Measurements from ENCODE around the gene RPGRIP1.
"Not testable (repeated sequence)": the region's sequence is repeated elsewhere in the genome, so short reads cannot be mapped to it uniquely, and the experiment has no call there.

The RPGRIP1 gene

GRCh38 chr14:21278632-21279031 lies 1.3 kb upstream of the RPGRIP1 start:
- H3K4me3 ChIP-seq (replicated peaks; ENCODE audit: low read depth, low read length) = no peak overlapping the region
- DNase-seq (ENCODE audit: extremely low read depth, low read depth) = no peak
- TF ChIP-seq CTCF (IDR thresholded peaks at IDR 0.05; ENCODE audit: low read depth, low read length, missing control alignments) = no peak

GRCh38 chr14:21281917-21282316 lies 2.0 kb downstream of the RPGRIP1 start:
- H3K4me3 ChIP-seq (replicated peaks; ENCODE audit: low read depth, low read length); DNase-seq (ENCODE audit: extremely low read depth, low read depth): not testable (repeated sequence)

- H3K4me3 ChIP-seq (replicated peaks; ENCODE audit: low read depth, low read length); DNase-seq (ENCODE audit: extremely low read depth, low read depth): not testable (repeated sequence)
Measured at GRCh38 chr14:21286516-21286915, 6.6 kb downstream of the RPGRIP1 start.

GRCh38 chr14:21287168-21287567 lies 7.3 kb downstream of the RPGRIP1 start:
- TF ChIP-seq CTCF (IDR thresholded peaks at IDR 0.05; ENCODE audit: low read depth, low read length, missing control alignments) = no peak
- DNase-seq (ENCODE audit: extremely low read depth, low read depth) = no peak
- H3K4me3 ChIP-seq (replicated peaks; ENCODE audit: low read depth, low read length) = no peak overlapping the region

GRCh38 chr14:21294026-21294425 lies 14.1 kb downstream of the RPGRIP1 start:
- not testable (repeated sequence) for DNase-seq (ENCODE audit: extremely low read depth, low read depth); H3K4me3 ChIP-seq (replicated peaks; ENCODE audit: low read depth, low read length)

GRCh38 chr14:21298358-21298757 lies 18.5 kb downstream of the RPGRIP1 start:
- no peak overlapping the region for H3K4me3 ChIP-seq (replicated peaks; ENCODE audit: low read depth, low read length)
- DNase-seq (ENCODE audit: extremely low read depth, low read depth) = no peak
- no peak for TF ChIP-seq CTCF (IDR thresholded peaks at IDR 0.05; ENCODE audit: low read depth, low read length, missing control alignments)

GRCh38 chr14:21299562-21300130 lies 19.8 kb downstream of the RPGRIP1 start:
- DNase-seq (ENCODE audit: extremely low read depth, low read depth) = no peak
- no peak overlapping the region for H3K4me3 ChIP-seq (replicated peaks; ENCODE audit: low read depth, low read length)

GRCh38 chr14:21300892-21301291 lies 21.0 kb downstream of the RPGRIP1 start:
- no peak for TF ChIP-seq CTCF (IDR thresholded peaks at IDR 0.05; ENCODE audit: low read depth, low read length, missing control alignments)
- peak overlapping the region; percentile 4; the same call in 1 of the 2 replicates for H3K4me3 ChIP-seq (replicated peaks; ENCODE audit: low read depth, low read length)
- no peak for DNase-seq (ENCODE audit: extremely low read depth, low read depth)

More at GRCh38 chr14:21299562-21300130, 19.8 kb downstream of the RPGRIP1 start:
- TF ChIP-seq CTCF (IDR thresholded peaks at IDR 0.05; ENCODE audit: low read depth, low read length, missing control alignments) = no peak
